ENCODE results near the gene KRTAP27-1.

The KRTAP27-1 gene, protein sequence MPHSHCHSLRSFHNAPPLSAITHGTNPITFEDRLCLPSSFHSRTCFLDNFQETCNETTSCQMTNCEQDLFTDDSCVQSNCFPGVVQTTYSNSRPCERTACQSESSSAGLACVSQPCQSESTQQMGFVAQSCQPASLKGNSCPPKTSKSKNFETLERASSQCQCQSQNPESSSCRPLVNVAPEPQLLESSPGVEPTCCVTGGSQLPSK

GRCh38 chr21:30337276-30337744 is at the start of gene KRTAP27-1:
Gene KRTAP27-1, minus strand, starts transcription at chr21:30337694. Its CDS starts 26 bp downstream, at chr21:30337668.
- no peak for DNase-seq (ENCODE audit: low read depth, low spot score)

- no peak for DNase-seq (ENCODE audit: low read depth, low spot score)
Observed at GRCh38 chr21:30382201-30382600, 44.7 kb upstream of the KRTAP27-1 start.

DNA sequence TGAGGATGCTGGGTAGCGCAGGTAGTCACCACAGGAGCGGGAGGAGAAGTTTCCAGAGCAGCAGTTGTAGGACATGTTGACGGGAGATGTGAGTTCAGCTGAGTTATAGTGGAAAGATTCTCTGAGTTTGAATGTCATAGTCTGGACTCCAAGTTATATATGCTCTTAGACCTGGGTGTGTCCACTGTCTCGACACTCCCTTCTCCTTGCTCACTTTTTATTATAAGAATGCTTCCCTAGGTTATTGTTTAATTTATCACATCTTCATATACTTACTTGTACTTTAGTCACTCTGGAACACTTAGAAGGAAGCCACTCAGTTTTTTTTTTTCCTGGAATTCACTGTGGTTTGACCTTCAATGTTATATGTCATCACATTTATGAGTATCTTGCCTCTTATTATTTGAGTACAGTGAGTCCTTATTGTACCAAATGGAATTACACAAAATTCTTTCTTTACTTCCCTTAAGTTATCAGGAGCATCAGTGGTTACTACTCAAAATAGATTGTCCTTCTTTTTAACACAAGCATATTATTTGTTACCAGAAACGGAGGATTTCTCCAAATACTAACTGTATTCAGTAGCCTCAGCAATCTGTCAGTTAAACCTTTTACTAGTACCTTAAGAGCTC is 34.8 kb upstream of the KRTAP27-1 start, which contains the start of gene KRTAP13-2:
TSS of gene KRTAP13-2 (minus strand) at position 133 of the 632 bp plus-strand sequence. CDS start at position 75, 58 bp downstream.
- DNase-seq (ENCODE audit: low read depth, low spot score): no peak

DNA sequence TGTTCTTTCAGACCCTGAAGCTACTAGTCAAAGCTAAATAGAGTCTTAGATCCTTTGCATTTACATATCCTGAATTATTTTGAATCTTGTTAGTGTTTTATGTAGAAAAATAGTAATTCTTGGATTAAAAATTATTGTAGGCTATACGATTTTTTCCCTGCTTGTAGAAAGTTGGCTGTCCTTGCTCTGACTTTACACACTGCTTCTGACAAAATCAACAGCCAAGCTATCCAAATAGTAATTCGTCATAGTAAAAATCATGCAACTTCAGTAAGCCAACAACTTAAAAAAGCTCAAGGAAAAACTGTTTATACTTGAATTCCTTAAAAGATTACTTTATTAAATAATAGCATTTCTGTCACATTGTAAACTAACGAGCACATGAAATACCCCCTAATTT is 18.4 kb upstream of the KRTAP27-1 start:
- DNase-seq (ENCODE audit: low read depth, low spot score): no peak

- no peak for DNase-seq (ENCODE audit: low read depth, low spot score)
Observed at GRCh38 chr21:30354308-30355005, 17.0 kb upstream of the KRTAP27-1 start.

- DNase-seq (ENCODE audit: low read depth, low spot score): no peak
Observed at GRCh38 chr21:30351534-30351933, 14.0 kb upstream of the KRTAP27-1 start.

GRCh38 chr21:30349572-30349971 is 12.1 kb upstream of the KRTAP27-1 start:
- no peak for DNase-seq (ENCODE audit: low read depth, low spot score)

GRCh38 chr21:30348506-30348905 is 11.0 kb upstream of the KRTAP27-1 start, which contains the start of gene KRTAP23-1:
Gene KRTAP23-1, minus strand, starts transcription at chr21:30348606. Its CDS starts 0 bp downstream, at chr21:30348606.
- no peak for DNase-seq (ENCODE audit: low read depth, low spot score)

GRCh38 chr21:30345014-30345413 is 7.5 kb upstream of the KRTAP27-1 start:
- DNase-seq (ENCODE audit: low read depth, low spot score): no peak

- DNase-seq (ENCODE audit: low read depth, low spot score): no peak
Observed at GRCh38 chr21:30340714-30341573, 3.5 kb upstream of the KRTAP27-1 start.

GRCh38 chr21:30338717-30339116 is 1.2 kb upstream of the KRTAP27-1 start:
- no peak for DNase-seq (ENCODE audit: low read depth, low spot score)

DNA sequence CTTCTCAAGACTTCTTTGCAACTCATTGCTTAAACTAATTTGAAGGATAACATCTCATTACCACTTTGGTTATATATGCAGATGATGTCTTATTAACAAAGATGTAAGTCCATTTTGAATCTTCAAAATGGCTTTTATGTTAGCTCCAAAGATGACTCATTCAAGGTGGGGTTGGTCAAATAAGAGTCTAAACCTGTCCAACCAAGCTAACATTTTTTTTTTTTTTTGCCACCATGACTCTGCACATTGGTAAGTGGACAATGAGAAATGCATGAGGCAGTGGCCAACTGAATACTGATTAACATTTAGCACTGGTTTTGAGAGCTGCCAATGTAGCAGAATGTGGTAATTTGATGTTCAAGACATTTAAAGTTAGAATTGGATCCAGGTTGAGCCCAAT is 278 bp upstream of the KRTAP27-1 start:
- no peak for DNase-seq (ENCODE audit: low read depth, low spot score)

DNA sequence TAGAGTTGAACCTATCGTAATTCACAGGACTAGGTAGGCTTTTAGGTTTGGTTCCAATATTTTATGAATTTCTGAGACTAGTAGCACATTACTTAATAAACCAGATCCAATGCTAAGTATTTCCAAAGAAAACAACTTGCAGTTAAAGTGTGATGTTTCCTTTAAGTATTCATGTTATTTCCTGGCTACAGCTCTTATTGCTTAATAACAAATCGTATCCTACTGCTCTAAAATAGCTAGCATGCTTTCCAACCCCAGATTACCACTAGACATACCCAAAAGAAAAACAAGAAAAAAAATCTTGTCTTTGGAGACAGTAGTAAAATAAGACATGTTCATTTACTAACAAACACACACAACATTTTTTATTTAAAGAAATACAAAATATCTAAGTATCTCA is 898 bp downstream of the KRTAP27-1 start:
- no peak for DNase-seq (ENCODE audit: low read depth, low spot score)

GRCh38 chr21:30333736-30334135 is 3.8 kb downstream of the KRTAP27-1 start:
- no peak for DNase-seq (ENCODE audit: low read depth, low spot score)

DNA sequence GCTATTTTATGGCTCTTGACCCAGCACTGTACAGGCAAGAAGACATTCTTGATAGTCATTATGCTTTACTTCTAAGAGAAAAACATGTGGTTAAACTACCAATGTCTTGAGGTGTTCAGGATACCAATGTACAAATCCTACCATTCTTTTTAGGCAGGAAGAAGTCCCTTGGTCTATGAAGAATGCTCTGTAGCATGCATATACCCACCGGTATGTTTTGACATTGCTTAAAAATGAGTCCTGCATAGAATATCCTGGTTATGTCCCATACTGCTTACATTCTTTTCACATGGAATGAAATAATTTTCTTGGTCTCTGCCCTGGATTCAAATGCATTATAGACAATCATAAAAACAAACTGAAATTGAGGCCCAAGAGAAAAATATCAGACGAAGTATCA is 4.8 kb downstream of the KRTAP27-1 start:
- DNase-seq (ENCODE audit: low read depth, low spot score): no peak

- DNase-seq (ENCODE audit: low read depth, low spot score): no peak
Observed at GRCh38 chr21:30329203-30329875, 8.2 kb downstream of the KRTAP27-1 start.

DNA sequence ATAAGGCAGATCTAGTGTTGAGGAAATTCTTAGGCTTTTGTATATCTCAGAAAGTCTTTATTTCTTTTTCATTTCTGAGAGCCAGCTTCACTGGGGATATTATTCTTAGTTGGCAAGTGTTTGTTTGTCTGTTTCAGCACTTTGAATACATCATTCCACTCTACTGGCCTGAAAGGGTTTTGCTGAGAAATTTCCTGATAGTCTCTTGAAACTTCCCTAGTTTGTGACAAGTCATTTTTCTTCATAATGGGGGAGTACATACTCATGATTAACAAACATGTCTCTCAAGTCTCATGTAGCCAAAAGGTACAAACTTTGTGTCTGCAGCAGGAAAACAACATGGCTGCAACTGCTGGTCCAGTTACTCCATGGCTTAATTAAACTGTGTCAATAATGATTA is 11.1 kb downstream of the KRTAP27-1 start:
- no peak for DNase-seq (ENCODE audit: low read depth, low spot score)

DNA sequence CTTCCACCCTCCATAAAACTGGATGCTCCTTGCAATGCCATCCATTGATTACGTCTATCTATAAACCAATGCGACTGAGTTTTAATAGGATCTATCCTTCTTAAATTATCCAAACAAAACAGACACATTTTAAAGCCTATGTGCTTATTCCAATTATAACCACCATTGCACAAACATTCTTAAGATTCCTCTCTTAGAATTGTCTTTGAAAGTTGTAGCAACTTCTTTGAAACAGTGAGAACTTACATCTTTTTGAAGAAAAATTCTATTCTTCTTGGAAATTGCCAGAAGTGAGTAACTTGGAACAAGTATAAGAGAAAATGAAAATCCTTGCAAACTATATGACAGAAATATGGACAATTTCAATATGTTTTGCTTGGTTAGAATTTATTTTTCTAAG is 17.3 kb downstream of the KRTAP27-1 start, which contains the start of gene KRTAP26-1:
TSS of gene KRTAP26-1 (minus strand) at position 101 of the 400 bp plus-strand sequence. CDS start 280 bp downstream, outside the sequence.
- DNase-seq (ENCODE audit: low read depth, low spot score): no peak

DNA sequence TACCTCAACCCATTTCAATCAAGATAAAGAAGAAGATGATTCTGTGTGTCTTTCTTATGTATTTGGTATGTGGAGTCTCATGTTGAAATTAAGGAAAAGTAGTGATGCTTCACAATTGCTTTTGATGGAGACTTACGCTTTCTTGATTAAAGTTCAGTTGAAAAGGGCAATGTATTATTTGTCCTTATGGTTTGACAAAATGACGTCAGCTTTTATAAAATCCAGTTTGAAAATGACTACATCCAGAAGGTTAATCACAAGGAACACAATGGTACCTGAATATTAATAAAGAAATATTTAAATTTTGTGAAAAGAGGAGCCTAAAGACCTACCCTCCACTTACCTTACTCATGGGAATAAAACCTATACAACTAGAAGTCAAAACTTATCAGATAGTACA is 21.8 kb downstream of the KRTAP27-1 start:
- DNase-seq (ENCODE audit: low read depth, low spot score): no peak

GRCh38 chr21:30306884-30307283 is 30.6 kb downstream of the KRTAP27-1 start:
- no peak for DNase-seq (ENCODE audit: low read depth, low spot score)

DNA sequence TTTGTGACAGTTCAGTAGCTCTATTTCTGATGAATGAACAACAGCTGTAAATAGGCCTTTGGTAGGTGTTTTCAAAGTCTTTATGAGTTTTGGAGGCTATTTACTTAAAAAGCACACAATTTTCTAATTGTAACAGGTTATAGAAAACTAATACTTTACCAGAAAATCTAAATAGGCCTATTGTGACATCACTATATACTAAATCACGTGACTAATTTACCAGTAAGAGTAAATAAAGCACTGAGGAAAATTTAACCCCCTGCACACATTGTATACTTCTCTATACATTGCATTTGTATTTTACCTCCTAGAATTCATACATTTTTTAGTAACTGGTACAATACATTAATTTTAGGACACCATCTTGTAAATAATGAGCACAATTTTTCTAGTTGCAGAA is 32.4 kb downstream of the KRTAP27-1 start:
- DNase-seq (ENCODE audit: low read depth, low spot score): no peak

Measured in brain pericyte (primary cell).